ENCODE data around the gene PARP15. TPM values are rescaled to one million over a fixed set of nuclear protein-coding genes. Genes with fewer than 3 reads are reported as not detected.

PARP15 gene
- total RNA-seq, 1 experiment from 2014 or later = 0.12 TPM

DNA sequence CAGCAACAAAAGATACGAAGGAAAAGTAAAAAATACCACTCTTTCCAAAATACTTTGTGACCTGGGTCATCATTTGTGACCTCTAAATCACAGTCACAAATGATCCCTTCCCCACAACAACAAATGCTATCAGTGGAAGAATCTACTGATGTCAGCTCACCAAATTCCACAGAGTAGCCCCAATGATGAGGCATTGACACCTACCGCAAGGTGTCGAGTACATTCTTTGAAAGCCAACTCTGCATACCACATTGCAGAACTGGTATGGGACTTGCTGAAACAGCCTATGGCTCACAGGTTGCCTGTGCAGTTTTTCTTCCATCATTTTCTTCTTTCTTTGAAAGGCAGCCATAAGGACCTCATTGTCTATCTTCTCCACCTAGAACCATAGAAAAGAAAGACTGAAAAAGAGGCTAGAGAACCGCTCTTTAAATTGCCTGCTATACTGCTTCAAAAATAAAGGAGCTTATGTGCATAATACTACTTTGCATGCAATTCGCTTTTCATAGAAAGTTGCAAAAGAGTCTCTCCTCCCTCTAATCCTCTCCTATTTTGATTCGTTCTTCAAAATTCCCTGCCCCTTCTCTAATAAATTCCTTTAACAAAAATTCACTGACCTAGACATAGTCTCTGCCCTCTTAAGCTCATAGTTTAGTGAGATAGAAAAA is 41.4 kb upstream of the PARP15 start:
- no TSS peak for BruUV-seq (replicated peaks)
- ChIA-PET CTCF (no interaction called here), POLR2A (no interaction called here), RAD21 (ENCODE audit: low non-redundant PET in 1 of 2, low total read pairs in 2 of 2, uncharacterized antibody in 2 of 2, unreplicated experiment in 2 of 2) (no interaction called here)
- Histone ChIP-seq H3K79me2 (ENCODE audit: insufficient read depth, low read length) (no peaks in the 10 kb centered on the region), H3K9me3 (ENCODE audit: control insufficient read depth in 1 of 2, insufficient read depth in 1 of 2, low read depth in 1 of 2, low read length in 2 of 2) (no peaks in the 10 kb centered on the region), H3K27me3 (ENCODE audit: insufficient read depth, low read length) (no peaks in the 10 kb centered on the region), H3K4me1 (ENCODE audit: control insufficient read depth in 1 of 2, insufficient read depth in 2 of 2, low read length in 2 of 2) (peaks cover 12 to 15% of the 10 kb centered on the region in 2 experiments), H3K27ac (ENCODE audit: low read depth, low read length) (no peak overlapping the region), H2AFZ (ENCODE audit: low read depth, low read length, poor library complexity, severe bottlenecking) (no peak overlapping the region), H3K4me2 (ENCODE audit: low read length) (no peak overlapping the region), H3K9ac (ENCODE audit: low read length) (no peak overlapping the region), H3K4me3 (replicated peaks in 1 of 2; ENCODE audit: low read depth in 1 of 2, low read length in 2 of 2) (no peak overlapping the region), H3K9me2 (ENCODE audit: insufficient read depth) (no peaks in the 10 kb centered on the region), H3K36me3 (ENCODE audit: control insufficient read depth in 1 of 2, insufficient read depth in 2 of 2, low read length in 2 of 2) (no peaks in the 10 kb centered on the region), H4K20me1 (ENCODE audit: insufficient read depth) (no peaks in the 10 kb centered on the region)
- intact Hi-C loops (cut with micrococcal nuclease) = no loop called here
- TF ChIP-seq SP1 (IDR thresholded peaks at IDR 0.05; ENCODE audit: low read depth) (no peak), EZH2 (IDR thresholded peaks at IDR 0.05) (no peak), RAD21 (IDR thresholded peaks at IDR 0.05; ENCODE audit: low read depth) (no peak), POLR2AphosphoS5 (IDR thresholded peaks at IDR 0.05; ENCODE audit: low read depth, low read length) (no peak), CEBPB (IDR thresholded peaks at IDR 0.05; ENCODE audit: low read depth) (no peak), TCF7L2 (IDR thresholded peaks at IDR 0.05; ENCODE audit: borderline replicate concordance, extremely low read depth, insufficient read depth, insufficient read length) (no peak), EGR1 (IDR thresholded peaks at IDR 0.05; ENCODE audit: low read depth) (no peak), ZNF274 (IDR thresholded peaks at IDR 0.05; ENCODE audit: low read depth, low read length) (no peak), ELF1 (IDR thresholded peaks at IDR 0.05; ENCODE audit: borderline replicate concordance, low read depth) (no peak), POLR2A (IDR thresholded peaks at IDR 0.05; ENCODE audit: borderline replicate concordance, extremely low read depth, insufficient read depth, insufficient read length) (no peak), SRF (IDR thresholded peaks at IDR 0.05; ENCODE audit: low read depth) (no peak), SIN3A (IDR thresholded peaks at IDR 0.05; ENCODE audit: low read depth) (no peak), EZH2phosphoT487 (IDR thresholded peaks at IDR 0.05; ENCODE audit: borderline replicate concordance) (no peak), ZFX (IDR thresholded peaks at IDR 0.05) (no peak)
- TF ChIP-seq, protein P1, sequence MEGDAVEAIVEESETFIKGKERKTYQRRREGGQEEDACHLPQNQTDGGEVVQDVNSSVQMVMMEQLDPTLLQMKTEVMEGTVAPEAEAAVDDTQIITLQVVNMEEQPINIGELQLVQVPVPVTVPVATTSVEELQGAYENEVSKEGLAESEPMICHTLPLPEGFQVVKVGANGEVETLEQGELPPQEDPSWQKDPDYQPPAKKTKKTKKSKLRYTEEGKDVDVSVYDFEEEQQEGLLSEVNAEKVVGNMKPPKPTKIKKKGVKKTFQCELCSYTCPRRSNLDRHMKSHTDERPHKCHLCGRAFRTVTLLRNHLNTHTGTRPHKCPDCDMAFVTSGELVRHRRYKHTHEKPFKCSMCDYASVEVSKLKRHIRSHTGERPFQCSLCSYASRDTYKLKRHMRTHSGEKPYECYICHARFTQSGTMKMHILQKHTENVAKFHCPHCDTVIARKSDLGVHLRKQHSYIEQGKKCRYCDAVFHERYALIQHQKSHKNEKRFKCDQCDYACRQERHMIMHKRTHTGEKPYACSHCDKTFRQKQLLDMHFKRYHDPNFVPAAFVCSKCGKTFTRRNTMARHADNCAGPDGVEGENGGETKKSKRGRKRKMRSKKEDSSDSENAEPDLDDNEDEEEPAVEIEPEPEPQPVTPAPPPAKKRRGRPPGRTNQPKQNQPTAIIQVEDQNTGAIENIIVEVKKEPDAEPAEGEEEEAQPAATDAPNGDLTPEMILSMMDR (IDR thresholded peaks at IDR 0.05 in 2 of 3, conservative IDR thresholded peaks at IDR 0.05 in 1 of 3; ENCODE audit: borderline replicate concordance in 1 of 3, insufficient read depth in 1 of 3, low read depth in 2 of 3, low read length in 2 of 3) = no peak
- TF ChIP-seq, protein P2, sequence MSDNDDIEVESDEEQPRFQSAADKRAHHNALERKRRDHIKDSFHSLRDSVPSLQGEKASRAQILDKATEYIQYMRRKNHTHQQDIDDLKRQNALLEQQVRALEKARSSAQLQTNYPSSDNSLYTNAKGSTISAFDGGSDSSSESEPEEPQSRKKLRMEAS (IDR thresholded peaks at IDR 0.05) = no peak
- TF ChIP-seq, protein P3, sequence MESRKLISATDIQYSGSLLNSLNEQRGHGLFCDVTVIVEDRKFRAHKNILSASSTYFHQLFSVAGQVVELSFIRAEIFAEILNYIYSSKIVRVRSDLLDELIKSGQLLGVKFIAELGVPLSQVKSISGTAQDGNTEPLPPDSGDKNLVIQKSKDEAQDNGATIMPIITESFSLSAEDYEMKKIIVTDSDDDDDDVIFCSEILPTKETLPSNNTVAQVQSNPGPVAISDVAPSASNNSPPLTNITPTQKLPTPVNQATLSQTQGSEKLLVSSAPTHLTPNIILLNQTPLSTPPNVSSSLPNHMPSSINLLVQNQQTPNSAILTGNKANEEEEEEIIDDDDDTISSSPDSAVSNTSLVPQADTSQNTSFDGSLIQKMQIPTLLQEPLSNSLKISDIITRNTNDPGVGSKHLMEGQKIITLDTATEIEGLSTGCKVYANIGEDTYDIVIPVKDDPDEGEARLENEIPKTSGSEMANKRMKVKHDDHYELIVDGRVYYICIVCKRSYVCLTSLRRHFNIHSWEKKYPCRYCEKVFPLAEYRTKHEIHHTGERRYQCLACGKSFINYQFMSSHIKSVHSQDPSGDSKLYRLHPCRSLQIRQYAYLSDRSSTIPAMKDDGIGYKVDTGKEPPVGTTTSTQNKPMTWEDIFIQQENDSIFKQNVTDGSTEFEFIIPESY (IDR thresholded peaks at IDR 0.05; ENCODE audit: extremely low read depth, insufficient replicate concordance, low read length) = no peak
- TF ChIP-seq, protein P4, sequence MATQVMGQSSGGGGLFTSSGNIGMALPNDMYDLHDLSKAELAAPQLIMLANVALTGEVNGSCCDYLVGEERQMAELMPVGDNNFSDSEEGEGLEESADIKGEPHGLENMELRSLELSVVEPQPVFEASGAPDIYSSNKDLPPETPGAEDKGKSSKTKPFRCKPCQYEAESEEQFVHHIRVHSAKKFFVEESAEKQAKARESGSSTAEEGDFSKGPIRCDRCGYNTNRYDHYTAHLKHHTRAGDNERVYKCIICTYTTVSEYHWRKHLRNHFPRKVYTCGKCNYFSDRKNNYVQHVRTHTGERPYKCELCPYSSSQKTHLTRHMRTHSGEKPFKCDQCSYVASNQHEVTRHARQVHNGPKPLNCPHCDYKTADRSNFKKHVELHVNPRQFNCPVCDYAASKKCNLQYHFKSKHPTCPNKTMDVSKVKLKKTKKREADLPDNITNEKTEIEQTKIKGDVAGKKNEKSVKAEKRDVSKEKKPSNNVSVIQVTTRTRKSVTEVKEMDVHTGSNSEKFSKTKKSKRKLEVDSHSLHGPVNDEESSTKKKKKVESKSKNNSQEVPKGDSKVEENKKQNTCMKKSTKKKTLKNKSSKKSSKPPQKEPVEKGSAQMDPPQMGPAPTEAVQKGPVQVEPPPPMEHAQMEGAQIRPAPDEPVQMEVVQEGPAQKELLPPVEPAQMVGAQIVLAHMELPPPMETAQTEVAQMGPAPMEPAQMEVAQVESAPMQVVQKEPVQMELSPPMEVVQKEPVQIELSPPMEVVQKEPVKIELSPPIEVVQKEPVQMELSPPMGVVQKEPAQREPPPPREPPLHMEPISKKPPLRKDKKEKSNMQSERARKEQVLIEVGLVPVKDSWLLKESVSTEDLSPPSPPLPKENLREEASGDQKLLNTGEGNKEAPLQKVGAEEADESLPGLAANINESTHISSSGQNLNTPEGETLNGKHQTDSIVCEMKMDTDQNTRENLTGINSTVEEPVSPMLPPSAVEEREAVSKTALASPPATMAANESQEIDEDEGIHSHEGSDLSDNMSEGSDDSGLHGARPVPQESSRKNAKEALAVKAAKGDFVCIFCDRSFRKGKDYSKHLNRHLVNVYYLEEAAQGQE (IDR thresholded peaks at IDR 0.05; ENCODE audit: low read depth) = no peak
- TF ChIP-seq, protein P5, sequence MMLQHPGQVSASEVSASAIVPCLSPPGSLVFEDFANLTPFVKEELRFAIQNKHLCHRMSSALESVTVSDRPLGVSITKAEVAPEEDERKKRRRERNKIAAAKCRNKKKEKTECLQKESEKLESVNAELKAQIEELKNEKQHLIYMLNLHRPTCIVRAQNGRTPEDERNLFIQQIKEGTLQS (IDR thresholded peaks at IDR 0.05) = no peak
- DNase-seq (ENCODE audit: low read depth, low spot score) (no peak), ATAC-seq (no peak)
